ENCODE data around the gene KCTD2. TPM values are rescaled to one million over a fixed set of nuclear protein-coding genes. Genes with fewer than 3 reads are reported as not detected.

KCTD2 gene
- total and polyA plus RNA-seq, 9 of the 15 experiments (the other 6 are each of a cell fraction or from before 2014, with no cell fraction given): 1.7 to 32.9 (median 15.8) TPM

- TF ChIP-seq ZNF280B (CRISPR knock-in tag; IDR thresholded peaks at IDR 0.05) (no peak), SOX6 (IDR thresholded peaks at IDR 0.05) (peak; percentile 50; the same call in 1 of the 2 replicates), RBFOX2 (IDR thresholded peaks at IDR 0.05; ENCODE audit: low read depth, low read length) (0 out of 2 replicates have a peak, but pooled peaks have one; percentile 18), TAF9B (IDR thresholded peaks at IDR 0.05; ENCODE audit: partially characterized antibody) (no peak)
- TF ChIP-seq, protein P1, sequence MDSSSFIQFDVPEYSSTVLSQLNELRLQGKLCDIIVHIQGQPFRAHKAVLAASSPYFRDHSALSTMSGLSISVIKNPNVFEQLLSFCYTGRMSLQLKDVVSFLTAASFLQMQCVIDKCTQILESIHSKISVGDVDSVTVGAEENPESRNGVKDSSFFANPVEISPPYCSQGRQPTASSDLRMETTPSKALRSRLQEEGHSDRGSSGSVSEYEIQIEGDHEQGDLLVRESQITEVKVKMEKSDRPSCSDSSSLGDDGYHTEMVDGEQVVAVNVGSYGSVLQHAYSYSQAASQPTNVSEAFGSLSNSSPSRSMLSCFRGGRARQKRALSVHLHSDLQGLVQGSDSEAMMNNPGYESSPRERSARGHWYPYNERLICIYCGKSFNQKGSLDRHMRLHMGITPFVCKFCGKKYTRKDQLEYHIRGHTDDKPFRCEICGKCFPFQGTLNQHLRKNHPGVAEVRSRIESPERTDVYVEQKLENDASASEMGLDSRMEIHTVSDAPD (CRISPR knock-in tag; IDR thresholded peaks at IDR 0.05): no peak
These were observed 27.5 kb downstream of the KCTD2 start (continued) for GRCh38 chr17:75074532-75074931.

DNA sequence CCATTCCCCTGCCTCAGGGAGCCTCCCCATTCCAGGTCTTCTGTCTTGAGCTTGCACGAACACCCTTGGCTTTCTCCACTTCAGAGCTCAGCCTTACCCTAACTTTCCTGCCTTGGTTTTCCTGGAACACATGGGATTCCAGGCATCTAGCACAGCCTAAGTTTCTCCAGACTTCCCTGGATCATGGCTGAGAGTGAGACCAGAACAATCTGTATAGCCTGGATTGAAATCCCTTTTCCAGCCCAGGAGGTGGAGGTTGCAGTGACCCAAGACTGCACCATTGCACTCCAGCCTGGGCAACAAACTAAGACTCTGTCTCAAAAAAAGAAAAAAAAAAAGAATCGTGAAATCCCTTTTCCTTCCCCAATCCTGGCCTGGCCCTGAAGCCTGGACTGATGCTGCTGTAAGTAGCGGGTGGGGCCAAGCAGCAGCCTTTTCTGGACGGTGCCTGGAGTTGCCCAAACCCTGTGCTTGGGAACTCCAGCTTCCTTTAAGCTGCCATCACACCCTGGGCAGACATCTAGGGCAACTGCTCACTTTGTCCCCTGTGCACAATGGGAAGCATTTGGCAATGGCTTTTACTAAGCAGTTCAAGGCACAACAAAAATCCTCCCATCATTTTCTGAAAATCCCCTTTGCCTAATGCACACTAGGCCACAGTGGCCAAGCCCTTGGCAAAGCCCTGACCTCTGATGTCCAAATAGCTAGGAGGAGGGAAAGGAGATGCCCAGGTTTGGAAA, 28.7 kb downstream of the KCTD2 start:
- no peak overlapping the region for H2AFZ ChIP-seq (ENCODE audit: low read depth, low read length)
- ATAC-seq (no peak), FAIRE-seq (no peak), DNase-seq (ENCODE audit: extremely low read depth in 1 of 4, low spot score in 3 of 4) (no peak)
- no peak overlapping the region for H3K4me3 ChIP-seq
- no peaks in the 10 kb centered on the region for H3K9me1 ChIP-seq (ENCODE audit: control insufficient read depth, insufficient read depth, low read length)
- no peaks in the 10 kb centered on the region for H3K36me3 ChIP-seq (ENCODE audit: control insufficient read depth, insufficient read depth, low read length)
- no peaks in the 10 kb centered on the region for H4K20me1 ChIP-seq (replicated peaks; ENCODE audit: control insufficient read depth, insufficient read depth, low read length)
- H3K79me2 ChIP-seq (ENCODE audit: control insufficient read depth, insufficient read depth, low read length): no peaks in the 10 kb centered on the region
- peaks cover 38 to 54% of the 10 kb centered on the region in 2 experiments for H3K4me1 ChIP-seq (replicated peaks in 1 of 2; ENCODE audit: control insufficient read depth in 2 of 2, insufficient read depth in 2 of 2, low read length in 2 of 2)
- ChIA-PET CTCF (ENCODE audit: low intra/inter-chr PET ratio) (no interaction called here), POLR2A (interaction anchor here (0.6 to 1.8 kb wide), 7 partner anchors 11 to 372 kb away, joined by 3 to 8 read pairs (median 3); no protein-coding TSS in a partner anchor)
- H3K9ac ChIP-seq (ENCODE audit: insufficient read depth in 1 of 2, low read depth in 2 of 2, low read length in 2 of 2): peak overlapping the region in 1 of 2 experiments; percentile 4; a peak in 1 of 4 replicates
- no peak overlapping the region for H3K27ac ChIP-seq (ENCODE audit: extremely low read depth, low read depth, low read length)
- 51% methylated on average over 4 of the region's 4 CpGs for WGBS (ENCODE audit: insufficient coverage, low coverage, missing lambda C conversion rate)
- no peaks in the 10 kb centered on the region for H3K9me3 ChIP-seq (replicated peaks; ENCODE audit: control insufficient read depth, insufficient read depth, low read depth, low read length)
- in situ Hi-C loops (cut with MboI) (no loop called here), intact Hi-C loops (cut with micrococcal nuclease) (no loop called here)
- TF ChIP-seq NFIX (CRISPR knock-in tag; IDR thresholded peaks at IDR 0.05; ENCODE audit: low read depth) (no peak), CREBBP (IDR thresholded peaks at IDR 0.05; ENCODE audit: low read depth, low read length) (no peak), CBX3 (IDR thresholded peaks at IDR 0.05; ENCODE audit: borderline replicate concordance in 1 of 2, low read length in 2 of 2) (no peak), POLR2B (IDR thresholded peaks at IDR 0.05; ENCODE audit: low read depth, partially characterized antibody) (no peak)
- TF ChIP-seq, protein P2, sequence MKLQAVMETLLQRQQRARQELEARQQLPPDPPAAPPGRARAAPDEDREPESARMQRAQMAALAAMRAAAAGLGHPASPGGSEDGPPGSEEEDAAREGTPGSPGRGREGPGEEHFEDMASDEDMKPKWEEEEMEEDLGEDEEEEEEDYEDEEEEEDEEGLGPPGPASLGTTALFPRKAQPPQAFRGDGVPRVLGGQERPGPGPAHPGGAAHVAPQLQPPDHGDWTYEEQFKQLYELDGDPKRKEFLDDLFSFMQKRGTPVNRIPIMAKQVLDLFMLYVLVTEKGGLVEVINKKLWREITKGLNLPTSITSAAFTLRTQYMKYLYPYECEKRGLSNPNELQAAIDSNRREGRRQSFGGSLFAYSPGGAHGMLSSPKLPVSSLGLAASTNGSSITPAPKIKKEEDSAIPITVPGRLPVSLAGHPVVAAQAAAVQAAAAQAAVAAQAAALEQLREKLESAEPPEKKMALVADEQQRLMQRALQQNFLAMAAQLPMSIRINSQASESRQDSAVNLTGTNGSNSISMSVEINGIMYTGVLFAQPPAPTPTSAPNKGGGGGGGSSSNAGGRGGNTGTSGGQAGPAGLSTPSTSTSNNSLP (IDR thresholded peaks at IDR 0.05; ENCODE audit: borderline replicate concordance, low read depth, low read length): no peak
- H3K27me3 ChIP-seq (ENCODE audit: control insufficient read depth in 2 of 2, insufficient read depth in 2 of 2, low read length in 2 of 2): no peaks in the 10 kb centered on the region
- BruUV-seq (replicated peaks): no TSS peak
- no peak overlapping the region for H3K4me2 ChIP-seq (ENCODE audit: insufficient read depth, low read length)
